GM10248 (cell line): ENCODE measurements around the gene CCDC30.

Experiments
- CTCF ChIA-PET: fragments of 300-600 bp; sonication (Branson Sonifier 250); formaldehyde crosslinking; extraction: SDS; loops from one replicate; lab custom pipeline; 2021; ENCODE audit warnings: antibody characterized with exemption; lab: Yijun Ruan, JAX
- POLR2A ChIA-PET: fragments of 350-650 bp; sonication (Branson Sonifier 250); formaldehyde crosslinking; extraction: SDS; loops from one replicate; lab custom pipeline; 2020; ENCODE audit warnings: antibody characterized with exemption; lab: Yijun Ruan, JAX
- DNase-seq: peaks from one replicate; pipeline ENCODE4 v3.0.0; 2012; ENCODE audit errors: extremely low spot score
- TF ChIP-seq, protein P1 (sequence below): IDR thresholded peaks from 2 replicates; pipeline ENCODE4 v1.5.1; 2012; ENCODE audit warnings: mild to moderate bottlenecking, low read depth; ENCODE audit errors: extremely low read depth, missing control alignments, control extremely low read depth

Gene CCDC30

DNA sequence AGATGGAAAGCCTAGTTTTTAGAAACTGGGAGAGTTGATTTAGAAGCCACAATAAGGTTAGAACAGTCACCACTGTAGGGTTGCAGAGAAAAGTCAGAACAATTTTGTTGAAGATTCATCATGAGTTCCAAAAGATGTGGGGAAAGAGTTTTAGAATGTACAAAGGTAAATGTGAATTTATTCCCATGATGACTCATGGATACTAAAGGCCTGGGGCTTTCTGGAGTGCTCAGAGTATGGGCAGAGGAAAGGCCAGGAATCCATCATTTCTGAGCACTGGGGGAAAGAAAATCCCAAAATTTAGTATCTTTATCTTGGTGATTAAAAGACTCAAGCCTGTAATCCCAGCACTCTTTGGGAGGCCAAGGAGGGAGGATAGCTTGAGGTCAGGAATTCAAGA, 236.9 kb downstream of the CCDC30 start:
- TF ChIP-seq, protein P1, sequence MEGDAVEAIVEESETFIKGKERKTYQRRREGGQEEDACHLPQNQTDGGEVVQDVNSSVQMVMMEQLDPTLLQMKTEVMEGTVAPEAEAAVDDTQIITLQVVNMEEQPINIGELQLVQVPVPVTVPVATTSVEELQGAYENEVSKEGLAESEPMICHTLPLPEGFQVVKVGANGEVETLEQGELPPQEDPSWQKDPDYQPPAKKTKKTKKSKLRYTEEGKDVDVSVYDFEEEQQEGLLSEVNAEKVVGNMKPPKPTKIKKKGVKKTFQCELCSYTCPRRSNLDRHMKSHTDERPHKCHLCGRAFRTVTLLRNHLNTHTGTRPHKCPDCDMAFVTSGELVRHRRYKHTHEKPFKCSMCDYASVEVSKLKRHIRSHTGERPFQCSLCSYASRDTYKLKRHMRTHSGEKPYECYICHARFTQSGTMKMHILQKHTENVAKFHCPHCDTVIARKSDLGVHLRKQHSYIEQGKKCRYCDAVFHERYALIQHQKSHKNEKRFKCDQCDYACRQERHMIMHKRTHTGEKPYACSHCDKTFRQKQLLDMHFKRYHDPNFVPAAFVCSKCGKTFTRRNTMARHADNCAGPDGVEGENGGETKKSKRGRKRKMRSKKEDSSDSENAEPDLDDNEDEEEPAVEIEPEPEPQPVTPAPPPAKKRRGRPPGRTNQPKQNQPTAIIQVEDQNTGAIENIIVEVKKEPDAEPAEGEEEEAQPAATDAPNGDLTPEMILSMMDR: no peak
- POLR2A ChIA-PET: no interaction called here
- no peak for DNase-seq
- CTCF ChIA-PET: no interaction called here

DNA sequence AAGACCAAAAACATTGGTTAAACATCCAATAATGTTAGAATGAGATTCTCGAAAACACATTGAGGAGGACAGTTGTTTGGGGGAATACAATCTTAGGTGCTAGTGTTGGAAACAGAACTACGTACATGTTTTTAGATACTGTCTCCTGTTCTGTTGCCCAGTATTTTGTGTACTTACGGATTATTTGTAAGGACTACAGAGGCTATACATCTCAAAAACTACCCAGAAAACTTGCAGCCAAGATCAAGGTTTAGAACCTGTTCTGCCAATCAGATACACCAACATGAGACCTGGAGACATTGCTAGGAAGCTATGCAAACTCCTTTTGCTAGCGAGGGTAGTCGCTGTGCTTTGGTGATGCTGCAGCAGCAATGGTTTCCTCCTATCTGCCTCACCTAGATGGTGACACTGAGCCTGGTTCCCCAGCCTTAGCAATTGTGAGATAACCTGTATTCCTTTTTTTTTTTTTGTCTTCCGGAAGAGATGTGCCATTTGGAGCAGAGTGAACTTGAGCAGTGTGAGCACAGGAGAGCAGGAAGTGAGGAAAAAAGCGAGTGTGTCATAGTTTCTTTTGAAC, 240.9 kb downstream of the CCDC30 start:
- TF ChIP-seq, protein P1: no peak
- POLR2A ChIA-PET: no interaction called here
- CTCF ChIA-PET: no interaction called here
- DNase-seq: no peak
